Urothelium cell line (cell line): Measurements from ENCODE around the gene NT5DC4.
A peak's percentile ranks its signal among the peaks of the same experiment; 100 is the strongest.

Experiments
- DNase-seq: peaks from one replicate; pipeline ENCODE4 v3.0.0; 2011; ENCODE audit warnings: low spot score, mixed read lengths
- FAIRE-seq: peaks from 2 replicates; lab custom pipeline; 2011; peaks lifted over from hg19 to GRCh38; lab: Jason Lieb, UNC

Gene NT5DC4

GRCh38 chr2:112720785-112721184, at the start of gene NT5DC4:
Gene NT5DC4 (plus strand): TSS chr2:112721020. CDS start chr2:112721080, 60 bp downstream.
- FAIRE-seq: no peak
- no peak for DNase-seq

GRCh38 chr2:112671801-112672200, 49.0 kb upstream of the NT5DC4 start:
- DNase-seq: no peak
- FAIRE-seq: no peak

- DNase-seq (no peak), FAIRE-seq (no peak)
These were observed 47.8 kb upstream of the NT5DC4 start for GRCh38 chr2:112673008-112673407.

GRCh38 chr2:112674229-112674628, 46.6 kb upstream of the NT5DC4 start:
- no peak for DNase-seq
- FAIRE-seq: no peak

- no peak for DNase-seq
- no peak for FAIRE-seq
These were observed 41.3 kb upstream of the NT5DC4 start for GRCh38 chr2:112679484-112679883.

GRCh38 chr2:112680666-112681101, 40.1 kb upstream of the NT5DC4 start:
- no peak for FAIRE-seq

GRCh38 chr2:112682101-112682500, 38.7 kb upstream of the NT5DC4 start:
- FAIRE-seq (no peak), DNase-seq (no peak)

More at GRCh38 chr2:112680666-112681101, 40.1 kb upstream of the NT5DC4 start:
- no peak for DNase-seq

- DNase-seq: no peak
- FAIRE-seq: no peak
These were observed 37.0 kb upstream of the NT5DC4 start for GRCh38 chr2:112683550-112684414.

- DNase-seq (no peak), FAIRE-seq (no peak)
These were observed 36.4 kb upstream of the NT5DC4 start for GRCh38 chr2:112684415-112684775.

- no peak for FAIRE-seq
These were observed 35.4 kb upstream of the NT5DC4 start for GRCh38 chr2:112685271-112685884.

GRCh38 chr2:112686348-112687217, 34.2 kb upstream of the NT5DC4 start:
- no peak for FAIRE-seq
- no peak for DNase-seq

More at GRCh38 chr2:112685271-112685884, 35.4 kb upstream of the NT5DC4 start:
- no peak for DNase-seq

- DNase-seq: no peak
- FAIRE-seq: no peak
These were observed 33.3 kb upstream of the NT5DC4 start for GRCh38 chr2:112687522-112687921.

GRCh38 chr2:112688086-112688880, 32.5 kb upstream of the NT5DC4 start:
- FAIRE-seq (no peak), DNase-seq (no peak)

- FAIRE-seq (no peak), DNase-seq (peak; percentile 60)
These were observed 29.9 kb upstream of the NT5DC4 start for GRCh38 chr2:112690853-112691401.

- peak; percentile 27 for FAIRE-seq
- DNase-seq: no peak
These were observed 28.9 kb upstream of the NT5DC4 start for GRCh38 chr2:112691881-112692281.

- FAIRE-seq: peak; percentile 97
- DNase-seq: peak; percentile 98
These were observed 28.3 kb upstream of the NT5DC4 start for GRCh38 chr2:112692495-112692911.

- no peak for DNase-seq
- FAIRE-seq: peak; percentile 23
These were observed 27.9 kb upstream of the NT5DC4 start for GRCh38 chr2:112692918-112693317.

- no peak for FAIRE-seq
- no peak for DNase-seq
These were observed 27.2 kb upstream of the NT5DC4 start for GRCh38 chr2:112693596-112693995.

- FAIRE-seq (no peak), DNase-seq (no peak)
These were observed 26.6 kb upstream of the NT5DC4 start for GRCh38 chr2:112694182-112694581.
